ENCODE measurements around the gene CCDC188. TPM values are rescaled to one million over a fixed set of nuclear protein-coding genes. Genes with fewer than 3 reads are reported as not detected.

The CCDC188 gene
- total RNA-seq, 1 experiment from 2014 or later: not detected

DNA sequence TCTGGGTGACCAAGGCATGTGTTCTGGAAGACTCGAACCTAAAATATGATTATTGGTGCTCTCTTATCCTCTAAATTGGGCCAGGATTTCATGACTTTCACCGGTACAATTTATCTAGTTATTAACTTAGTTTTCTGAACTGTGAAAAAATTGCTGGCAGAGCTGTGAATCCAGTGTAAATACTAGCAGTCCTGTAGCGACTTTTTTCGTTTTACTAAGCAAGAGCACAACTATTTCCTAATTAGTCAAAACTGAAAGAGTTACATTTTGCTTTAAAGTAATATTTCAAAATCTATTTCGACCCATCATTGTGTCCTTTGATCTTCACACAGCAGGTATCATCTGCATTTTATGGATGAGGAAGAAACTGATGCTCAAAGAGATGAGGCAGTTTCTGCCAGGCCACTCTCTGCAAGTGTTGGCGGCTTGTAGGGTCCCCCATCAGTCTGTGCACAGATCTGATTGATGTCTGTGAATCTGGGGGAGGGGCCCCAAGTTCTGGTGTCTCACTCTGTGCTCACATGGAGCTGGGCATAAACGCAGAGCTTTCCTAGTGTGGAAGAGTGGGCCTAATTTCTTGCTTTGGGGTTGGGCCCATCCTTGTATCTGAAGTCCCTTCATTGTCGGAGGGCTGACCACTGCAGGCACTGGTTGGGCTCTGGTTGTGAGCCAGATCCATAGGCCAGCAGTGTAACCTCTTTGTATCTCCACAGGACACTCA is 32.4 kb downstream of the CCDC188 start:
- H3K27ac ChIP-seq: no peak overlapping the region
- BruUV-seq (replicated peaks): TSS peak; percentile 62
- peaks cover 9% of the 10 kb centered on the region; the same call in 1 of the 2 replicates for H3K4me1 ChIP-seq (replicated peaks; ENCODE audit: insufficient read depth)
- DNase-seq: no peak
- H2AFZ ChIP-seq: no peak overlapping the region; the same call in 1 of the 2 replicates
- CTCF ChIA-PET: no interaction called here
- H3K27me3 ChIP-seq (ENCODE audit: insufficient read depth, low read depth): no peaks in the 10 kb centered on the region
- POLR2A ChIA-PET (ENCODE audit: unreplicated experiment): no interaction called here
- H3K4me2 ChIP-seq: peak overlapping the region; percentile 86
- no peaks in the 10 kb centered on the region for H3K9me3 ChIP-seq (ENCODE audit: insufficient read depth, low read depth)
- intact Hi-C loops (cut with micrococcal nuclease; ENCODE audit: unreplicated experiment): no loop called here
- H3K9me2 ChIP-seq (ENCODE audit: insufficient read depth): no peaks in the 10 kb centered on the region
- peak overlapping the region; percentile 75 for H3K4me3 ChIP-seq
- no peaks in the 10 kb centered on the region for H3F3A ChIP-seq (ENCODE audit: insufficient read depth, low read depth)
- TF ChIP-seq, protein P1, sequence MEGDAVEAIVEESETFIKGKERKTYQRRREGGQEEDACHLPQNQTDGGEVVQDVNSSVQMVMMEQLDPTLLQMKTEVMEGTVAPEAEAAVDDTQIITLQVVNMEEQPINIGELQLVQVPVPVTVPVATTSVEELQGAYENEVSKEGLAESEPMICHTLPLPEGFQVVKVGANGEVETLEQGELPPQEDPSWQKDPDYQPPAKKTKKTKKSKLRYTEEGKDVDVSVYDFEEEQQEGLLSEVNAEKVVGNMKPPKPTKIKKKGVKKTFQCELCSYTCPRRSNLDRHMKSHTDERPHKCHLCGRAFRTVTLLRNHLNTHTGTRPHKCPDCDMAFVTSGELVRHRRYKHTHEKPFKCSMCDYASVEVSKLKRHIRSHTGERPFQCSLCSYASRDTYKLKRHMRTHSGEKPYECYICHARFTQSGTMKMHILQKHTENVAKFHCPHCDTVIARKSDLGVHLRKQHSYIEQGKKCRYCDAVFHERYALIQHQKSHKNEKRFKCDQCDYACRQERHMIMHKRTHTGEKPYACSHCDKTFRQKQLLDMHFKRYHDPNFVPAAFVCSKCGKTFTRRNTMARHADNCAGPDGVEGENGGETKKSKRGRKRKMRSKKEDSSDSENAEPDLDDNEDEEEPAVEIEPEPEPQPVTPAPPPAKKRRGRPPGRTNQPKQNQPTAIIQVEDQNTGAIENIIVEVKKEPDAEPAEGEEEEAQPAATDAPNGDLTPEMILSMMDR (conservative IDR thresholded peaks at IDR 0.05): no peak
- TF ChIP-seq EZH2 (IDR thresholded peaks at IDR 0.05; ENCODE audit: low read depth): no peak
- no peaks in the 10 kb centered on the region for H4K20me1 ChIP-seq (ENCODE audit: insufficient read depth)
- H3K79me2 ChIP-seq (ENCODE audit: low read depth): peaks cover 62% of the 10 kb centered on the region
- H3K36me3 ChIP-seq (ENCODE audit: low read depth): no peaks in the 10 kb centered on the region

DNA sequence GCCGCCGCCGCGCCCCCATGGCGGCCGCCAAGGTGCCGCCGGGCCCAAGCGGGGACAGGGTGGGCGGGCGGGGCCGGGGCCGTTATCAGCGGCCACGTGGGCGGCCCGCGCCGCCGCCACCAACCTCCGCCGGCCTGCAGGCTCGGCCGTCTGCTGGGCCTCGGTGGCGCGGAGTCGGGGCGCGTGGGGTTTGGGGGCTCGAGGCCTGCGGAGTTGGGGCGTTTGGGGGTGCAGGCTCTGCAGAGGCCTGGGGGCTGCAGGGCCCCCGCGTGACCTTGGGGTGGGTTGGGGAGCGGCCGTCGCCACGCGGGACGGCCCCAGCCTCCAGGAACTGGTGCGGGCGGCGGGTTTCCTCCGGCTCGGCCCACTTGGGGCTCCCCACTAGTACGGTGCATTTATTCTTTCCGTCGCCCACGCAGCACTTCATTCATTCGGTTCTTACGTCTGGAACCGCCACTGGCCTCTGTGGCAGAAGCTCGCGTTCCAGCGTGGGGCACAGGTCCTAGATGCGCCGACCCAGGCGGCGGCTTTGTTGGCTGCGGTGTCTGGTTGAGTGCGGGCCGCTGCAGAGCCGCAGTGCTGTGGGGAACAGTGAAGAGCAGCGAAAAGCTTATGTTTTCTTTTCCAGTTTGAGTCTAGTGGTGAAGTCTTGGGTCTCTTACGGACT is 33.1 kb downstream of the CCDC188 start:
- Histone ChIP-seq H3K9me2 (ENCODE audit: insufficient read depth) (no peaks in the 10 kb centered on the region), H3K79me2 (ENCODE audit: low read depth) (peaks cover 62% of the 10 kb centered on the region), H3K36me3 (ENCODE audit: low read depth) (no peaks in the 10 kb centered on the region), H3K4me1 (replicated peaks; ENCODE audit: insufficient read depth) (peaks cover 9% of the 10 kb centered on the region; the same call in 1 of the 2 replicates), H3K4me3 (peak overlapping the region; percentile 75), H3K27ac (no peak overlapping the region), H4K20me1 (ENCODE audit: insufficient read depth) (no peaks in the 10 kb centered on the region), H3K4me2 (peak overlapping the region; percentile 86), H2AFZ (no peak overlapping the region; the same call in 1 of the 2 replicates), H3K9me3 (ENCODE audit: insufficient read depth, low read depth) (no peaks in the 10 kb centered on the region), H3K27me3 (ENCODE audit: insufficient read depth, low read depth) (no peaks in the 10 kb centered on the region), H3F3A (ENCODE audit: insufficient read depth, low read depth) (no peaks in the 10 kb centered on the region)
- ChIA-PET CTCF (no interaction called here), POLR2A (ENCODE audit: unreplicated experiment) (no interaction called here)
- no peak for TF ChIP-seq EZH2 (IDR thresholded peaks at IDR 0.05; ENCODE audit: low read depth)
- TF ChIP-seq, protein P1 (conservative IDR thresholded peaks at IDR 0.05): no peak
- BruUV-seq (replicated peaks): no TSS peak
- intact Hi-C loops (cut with micrococcal nuclease; ENCODE audit: unreplicated experiment): loop anchor here (2.0 kb wide), 2 partner anchors 37 to 155 kb away; partner anchors contain the start of gene DGCR8
- no peak for DNase-seq

DNA sequence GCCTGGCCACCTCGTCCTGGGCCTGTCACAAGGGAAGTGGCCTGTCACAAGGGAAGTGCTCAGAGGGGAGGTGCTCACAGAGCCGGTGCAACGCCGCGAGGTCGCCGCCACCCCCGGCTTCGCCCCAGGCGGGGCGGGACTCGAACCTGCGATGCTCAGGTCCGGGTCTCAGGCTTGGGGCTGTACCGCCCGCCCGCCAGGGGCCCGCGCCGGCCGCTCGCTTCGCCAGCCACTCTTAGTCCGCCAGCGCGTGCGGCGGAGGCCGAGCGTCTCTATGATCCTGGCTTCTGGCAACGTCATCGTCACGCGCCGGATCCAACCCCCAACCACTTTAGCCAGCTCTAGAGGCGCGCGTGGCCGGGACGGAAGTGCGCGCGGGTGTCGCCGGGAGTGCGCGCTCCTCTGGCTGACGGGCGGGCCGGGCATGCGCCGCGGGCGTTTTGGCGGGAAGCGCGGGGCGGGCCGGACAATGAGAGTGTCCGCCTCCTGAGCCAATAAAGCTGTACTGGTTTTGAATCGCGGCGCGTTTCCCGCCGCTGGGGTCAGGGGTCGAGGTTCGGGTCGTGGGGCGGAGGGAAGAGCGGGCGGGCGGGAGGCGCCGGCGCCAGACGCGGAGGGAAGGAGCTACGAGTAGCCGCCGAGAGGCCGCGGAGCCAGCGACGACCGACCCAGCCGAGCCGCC is 33.8 kb downstream of the CCDC188 start, which contains the start of gene TRMT2A:
Gene TRMT2A (minus strand): TSS at position 276 of the 682 bp plus-strand sequence. CDS start 320 bp downstream, outside the sequence.
- Histone ChIP-seq H3K9me3 (ENCODE audit: insufficient read depth, low read depth) (no peaks in the 10 kb centered on the region), H3F3A (ENCODE audit: insufficient read depth, low read depth) (peaks cover 4% of the 10 kb centered on the region; the same call in 1 of the 2 replicates), H3K27me3 (ENCODE audit: insufficient read depth, low read depth) (no peaks in the 10 kb centered on the region), H3K36me3 (ENCODE audit: low read depth) (no peaks in the 10 kb centered on the region), H3K4me1 (replicated peaks; ENCODE audit: insufficient read depth) (peaks cover 9% of the 10 kb centered on the region; the same call in 1 of the 2 replicates), H2AFZ (peak within 1 kb of the TSS; percentile 88), H4K20me1 (ENCODE audit: insufficient read depth) (no peaks in the 10 kb centered on the region), H3K9me2 (ENCODE audit: insufficient read depth) (no peaks in the 10 kb centered on the region), H3K4me2 (peak within 1 kb of the TSS; percentile 86), H3K4me3 (peak within 1 kb of the TSS; percentile 75), H3K79me2 (ENCODE audit: low read depth) (peaks cover 59% of the 10 kb centered on the region), H3K27ac (0 out of 2 replicates have a peak within 1 kb of the TSS, but pooled peaks have one; percentile 28)
- no TSS peak for BruUV-seq (replicated peaks)
- peak; percentile 80 to 95 for DNase-seq
- ChIA-PET POLR2A (ENCODE audit: unreplicated experiment) (no interaction called here), CTCF (no interaction called here)
- TF ChIP-seq, protein P1 (conservative IDR thresholded peaks at IDR 0.05): no peak
- intact Hi-C loops (cut with micrococcal nuclease; ENCODE audit: unreplicated experiment): loop anchor here (2.0 kb wide), 2 partner anchors 36 to 154 kb away; partner anchors contain the start of gene DGCR8
